H1 (cell line): ENCODE results near the gene BMP2. TPM values are rescaled to one million over a fixed set of nuclear protein-coding genes. Genes with fewer than 3 reads are reported as not detected.
A peak's percentile ranks its signal among the peaks of the same experiment; 100 is the strongest.

Experiments used
- CTCF ChIA-PET: fragments of 300-600 bp; sonication (Branson Sonifier 250); formaldehyde crosslinking; loops from one replicate; lab custom pipeline; 2021; ENCODE audit not compliant: partially characterized antibody; lab: Charles Lee
- POLR2A ChIA-PET: fragments of 300-600 bp; sonication (Branson Sonifier 250); formaldehyde crosslinking; loops from one replicate; lab custom pipeline; 2021; ENCODE audit warnings: inconsistent platforms; ENCODE audit not compliant: partially characterized antibody; lab: Charles Lee
- DNase-seq, 2 experiments: peaks; one replicate each; pipeline versions ENCODE4 v3.0.0 to v3.0.0-alpha.2; 2010 to 2022; ENCODE audit warnings: low spot score in 2 of 2, low read depth in 1 of 2, mixed read lengths in 1 of 2
- FAIRE-seq: peaks from 2 replicates; lab custom pipeline; 2011; peaks lifted over from hg19 to GRCh38; lab: Jason Lieb, UNC
- H2AFZ ChIP-seq: 2 replicates; pipeline ENCODE4 v1.8.1; 2012; ENCODE audit warnings: low read length, inconsistent platforms
- H2AK5ac ChIP-seq: 2 replicates; pipeline ENCODE4 v1.6.1; 2013; ENCODE audit warnings: low read depth, low read length
- H2BK120ac ChIP-seq: replicated peaks from 2 replicates; pipeline ENCODE3; 2013; ENCODE audit warnings: low read depth, low read length, inconsistent platforms
- H2BK12ac ChIP-seq: 2 replicates; pipeline ENCODE4 v1.6.1; 2013; ENCODE audit warnings: low read depth, low read length
- H2BK15ac ChIP-seq: 2 replicates; pipeline ENCODE4 v1.6.1; 2013; ENCODE audit warnings: low read length
- H2BK20ac ChIP-seq: 2 replicates; pipeline ENCODE4 v1.6.1; 2013; ENCODE audit warnings: low read length
- H2BK5ac ChIP-seq: 2 replicates; pipeline ENCODE4 v1.6.1; 2013; ENCODE audit warnings: low read depth, low read length
- H3K14ac ChIP-seq: 2 replicates; pipeline ENCODE4 v1.6.1; 2013; ENCODE audit warnings: inconsistent platforms; ENCODE audit not compliant: insufficient read length
- H3K18ac ChIP-seq: 2 replicates; pipeline ENCODE4 v1.6.1; 2013; ENCODE audit warnings: low read length; ENCODE audit errors: extremely low read depth
- H3K23ac ChIP-seq: 2 replicates; pipeline ENCODE4 v1.6.1; 2013; ENCODE audit warnings: inconsistent platforms; ENCODE audit not compliant: insufficient read length
- H3K23me2 ChIP-seq: 2 replicates; pipeline ENCODE4 v1.6.1; 2013; ENCODE audit warnings: low read depth, low read length
- H3K27ac ChIP-seq: 2 replicates; pipeline ENCODE4 v1.6.1; 2011; ENCODE audit warnings: low read depth, low read length, inconsistent platforms
- H3K27me3 ChIP-seq, 4 experiments: replicated peaks in 1 of 4; 1 replicate in 1 of 4; 2 replicates in 3 of 4; pipeline versions ENCODE4 v1.6.1 to v1.8.1; 2011 to 2013; ENCODE audit warnings: low read length in 3 of 4, mild to moderate bottlenecking in 3 of 4, inconsistent platforms in 2 of 4, mixed read lengths in 2 of 4, moderate library complexity in 1 of 4; ENCODE audit not compliant: control insufficient read depth in 3 of 4, insufficient read depth in 3 of 4; ENCODE audit errors: extremely low read depth in 1 of 4
- H3K36me3 ChIP-seq, 4 experiments: 2 replicates each; pipeline versions ENCODE4 v1.6.1 to v1.8.1; 2011 to 2013; ENCODE audit warnings: mild to moderate bottlenecking in 4 of 4, low read length in 3 of 4, moderate library complexity in 2 of 4, control low read depth in 1 of 4, inconsistent platforms in 1 of 4; ENCODE audit not compliant: insufficient read depth in 4 of 4, control insufficient read depth in 2 of 4
- H3K4ac ChIP-seq: replicated peaks from 2 replicates; pipeline ENCODE3; 2013; ENCODE audit warnings: low read length, low read depth, mixed read lengths, inconsistent platforms; ENCODE audit not compliant: insufficient read length
- H3K4me1 ChIP-seq, 4 experiments: replicated peaks in 1 of 4; 1 replicate in 1 of 4; 2 replicates in 3 of 4; pipeline versions ENCODE4 v1.6.1 to v1.8.1; 2011 to 2013; ENCODE audit warnings: low read length in 3 of 4, inconsistent platforms in 2 of 4, mixed read lengths in 1 of 4; ENCODE audit not compliant: insufficient read depth in 4 of 4, control insufficient read depth in 3 of 4
- H3K4me2 ChIP-seq, 2 experiments: 2 replicates each; pipeline versions ENCODE4 v1.6.1 to v1.8.1; 2011 to 2013; ENCODE audit warnings: low read depth in 2 of 2, low read length in 2 of 2, control low read depth in 1 of 2, inconsistent platforms in 1 of 2, mild to moderate bottlenecking in 1 of 2; ENCODE audit not compliant: insufficient read depth in 1 of 2
- H3K4me3 ChIP-seq, 4 experiments: fragments of 200-600, 300-600 bp in 1 of 4; sonication (generic), shearing (Covaris generic), sonication (Bioruptor Twin) in 1 of 4; 2 replicates each; pipeline versions ENCODE4 v1.5.1 to v1.8.1; 2011 to 2016; ENCODE audit warnings: low read length in 4 of 4, low read depth in 3 of 4, control low read depth in 2 of 4, inconsistent platforms in 2 of 4, mild to moderate bottlenecking in 2 of 4, mixed read lengths in 1 of 4, moderate library complexity in 1 of 4; ENCODE audit not compliant: insufficient read depth in 2 of 4; ENCODE audit errors: extremely low read depth in 1 of 4
- H3K56ac ChIP-seq: replicated peaks from 2 replicates; pipeline ENCODE3; 2013; ENCODE audit warnings: low read depth, mild to moderate bottlenecking, mixed read lengths, low read length, inconsistent platforms; ENCODE audit not compliant: insufficient read length
- H3K79me1 ChIP-seq: 2 replicates; pipeline ENCODE4 v1.6.1; 2013; ENCODE audit warnings: low read depth, low read length, control low read depth
- H3K79me2 ChIP-seq, 2 experiments: 2 replicates each; pipeline versions ENCODE4 v1.6.1 to v1.8.1; 2012 to 2013; ENCODE audit warnings: low read length in 2 of 2, mild to moderate bottlenecking in 2 of 2, inconsistent platforms in 1 of 2; ENCODE audit not compliant: insufficient read depth in 2 of 2, control insufficient read depth in 1 of 2
- H3K9ac ChIP-seq, 4 experiments: replicated peaks in 1 of 4; 1 replicate in 1 of 4; 2 replicates in 3 of 4; pipeline versions ENCODE4 v1.6.1 to v1.8.1; 2011 to 2013; ENCODE audit warnings: low read depth in 3 of 4, low read length in 3 of 4, control low read depth in 2 of 4, mild to moderate bottlenecking in 2 of 4, moderate library complexity in 2 of 4, inconsistent platforms in 1 of 4; ENCODE audit errors: extremely low read depth in 1 of 4
- H3K9me3 ChIP-seq, 2 experiments: 2 replicates each; pipeline versions ENCODE4 v1.6.1 to v1.8.1; 2012 to 2013; ENCODE audit warnings: mild to moderate bottlenecking in 2 of 2, moderate library complexity in 2 of 2, control low read depth in 1 of 2, inconsistent platforms in 1 of 2, low read depth in 1 of 2, low read length in 1 of 2, mixed read lengths in 1 of 2; ENCODE audit not compliant: insufficient read depth in 2 of 2
- H4K20me1 ChIP-seq, 2 experiments: replicated peaks in 1 of 2; 2 replicates each; pipeline versions ENCODE3 to v1.8.1; 2011 to 2013; ENCODE audit warnings: inconsistent platforms in 2 of 2, low read length in 2 of 2, mild to moderate bottlenecking in 1 of 2; ENCODE audit not compliant: insufficient read depth in 2 of 2, control insufficient read depth in 1 of 2
- H4K5ac ChIP-seq: 2 replicates; pipeline ENCODE4 v1.6.1; 2013; ENCODE audit warnings: low read length, low read depth, mixed read lengths, inconsistent platforms; ENCODE audit not compliant: insufficient read length
- H4K8ac ChIP-seq: 2 replicates; pipeline ENCODE4 v1.8.0; 2013; ENCODE audit warnings: mild to moderate bottlenecking, moderate library complexity, low read length, inconsistent platforms; ENCODE audit not compliant: insufficient read depth; ENCODE audit errors: extremely low read depth
- H4K91ac ChIP-seq: replicated peaks from 2 replicates; pipeline ENCODE3; 2013; ENCODE audit warnings: low read length, mixed read lengths, inconsistent platforms; ENCODE audit not compliant: insufficient read length
- CHD1 ChIP-seq: IDR thresholded peaks from 2 replicates; pipeline ENCODE4 v1.6.1; 2012; ENCODE audit warnings: low read depth, low read length, improper control_type of control experiment
- JUND ChIP-seq: IDR thresholded peaks from 2 replicates; pipeline ENCODE4 v1.6.1; 2011; ENCODE audit warnings: mild to moderate bottlenecking, improper control_type of control experiment, low read length
- KDM4A ChIP-seq: IDR thresholded peaks from one replicate; pipeline ENCODE4 v1.7.1; 2012; ENCODE audit warnings: low read depth, mild to moderate bottlenecking, moderate library complexity, low read length, inconsistent platforms; ENCODE audit not compliant: severe bottlenecking
- KDM5A ChIP-seq: fragments of 200-600 bp; IDR thresholded peaks from 2 replicates; pipeline ENCODE4 v1.7.1; 2012; ENCODE audit warnings: mild to moderate bottlenecking, low read length, inconsistent platforms, mixed read lengths
- POLR2A ChIP-seq, 2 experiments: IDR thresholded peaks; 1 replicate in 1 of 2; 2 replicates in 1 of 2; pipeline ENCODE4 v1.6.1; 2011; ENCODE audit warnings: low read depth in 2 of 2, low read length in 2 of 2, mild to moderate bottlenecking in 2 of 2; ENCODE audit errors: control extremely low read depth in 1 of 2
- POLR2AphosphoS5 ChIP-seq: IDR thresholded peaks from 2 replicates; pipeline ENCODE4 v1.6.1; 2011; ENCODE audit warnings: low read depth, low read length
- SIX5 ChIP-seq: IDR thresholded peaks from 2 replicates; pipeline ENCODE4 v1.6.1; 2011; ENCODE audit warnings: mild to moderate bottlenecking, low read depth, low read length
- SRF ChIP-seq: IDR thresholded peaks from 2 replicates; pipeline ENCODE4 v1.6.1; 2011; ENCODE audit warnings: mild to moderate bottlenecking, low read depth, low read length, moderate library complexity
- YY1 ChIP-seq: IDR thresholded peaks from 2 replicates; pipeline ENCODE4 v1.6.1; 2011; ENCODE audit warnings: low read depth, mild to moderate bottlenecking, low read length
- WGBS, 2 experiments: shearing (Covaris generic) in 1 of 2; methylation state at CpG; one replicate each; pipeline versions ENCODE4 v1.1.6 to v1.1.7; 2013 to 2015; ENCODE audit warnings: low lambda C conversion rate in 2 of 2, mixed read lengths in 2 of 2, inconsistent platforms in 1 of 2, low coverage in 1 of 2, missing lambda C conversion rate in 1 of 2; ENCODE audit not compliant: insufficient replicate concordance in 2 of 2, insufficient coverage in 1 of 2, insufficient read length in 1 of 2; ENCODE audit errors: extremely low coverage in 1 of 2, missing lambda C conversion rate in 1 of 2; 5-methylcytosine and 5-hydroxymethylcytosine counted together
- polyA plus RNA-seq, 7 experiments: library from polyadenylated mRNA; depleted of rRNA in 3 of 7; stranded (reverse) in 5 of 7; unstranded in 2 of 7; fragments of >200 nt in 5 of 7; fragments of 200-250 nt in 2 of 7; gene quantifications; 1 replicate in 5 of 7; 2 replicates in 1 of 7; 4 replicates in 1 of 7; pipeline versions ENCODE4 v1.2.1 to v1.2.3, GENCODE V29; 2011 to 2013; ENCODE audit warnings: missing spikeins in 2 of 7, mixed read lengths in 2 of 7
- total RNA-seq: library from RNA; stranded (reverse); fragmentation: NEBNext Ultra II Directional; extraction: Animal tissue kit (Norgen Biotek cat#: 25700); gene quantifications from 2 replicates; pipeline ENCODE4 v1.2.1, GENCODE V29; 2021

The BMP2 gene
- total and polyA plus RNA-seq, 2 of the 8 experiments (the other 6 are each of a cell fraction or from before 2014, with no cell fraction given): 1.8 to 3.6 TPM

GRCh38 chr20:6770786-6771100, 3.3 kb downstream of the BMP2 start:
- DNase-seq (no peak), FAIRE-seq (no peak)
- Histone ChIP-seq H2BK120ac (no peak overlapping the region), H3K4me3 (peak overlapping the region; percentile 55 to 79 (median 72); a peak in 6 of 8 replicates), H3K27ac (no peak overlapping the region), H3K27me3 (peaks cover 3 to 36% (median 26%) of the 10 kb centered on the region in 4 experiments), H2AK5ac (no peak overlapping the region), H3K79me2 (peaks cover 0 to 15% of the 10 kb centered on the region in 2 experiments; a peak in 2 of 4 replicates), H2BK15ac (no peak overlapping the region), H3K14ac (no peak overlapping the region), H3K18ac (peak overlapping the region; percentile 24; the same call in 1 of the 2 replicates), H3K56ac (no peak overlapping the region), H3K9ac (no peak overlapping the region), H4K20me1 (peaks cover 8% of the 10 kb centered on the region in 2 experiments), H2BK5ac (no peak overlapping the region), H3K79me1 (no peaks in the 10 kb centered on the region), H4K5ac (no peak overlapping the region), H3K9me3 (no peaks in the 10 kb centered on the region)
- CTCF ChIA-PET: interaction anchor here (0.7 to 2.5 kb wide), 11 partner anchors 11 to 586 kb away, joined by 3 to 11 read pairs (median 4); no protein-coding TSS in a partner anchor
- POLR2A ChIA-PET: no interaction called here
- 38% methylated on average over 3 of the region's 3 CpGs; no CpG with 5 or more reads in 1 of the 2 experiments for WGBS, 2 experiments
- TF ChIP-seq KDM5A: no peak
- no peak for TF ChIP-seq CHD1
- TF ChIP-seq YY1: no peak
- no peak for TF ChIP-seq KDM4A
- TF ChIP-seq SRF: no peak
- TF ChIP-seq SIX5: no peak
- no peak for TF ChIP-seq POLR2AphosphoS5
- no peak for TF ChIP-seq POLR2A (IDR thresholded peaks at IDR 0.05; ENCODE audit: control extremely low read depth in 1 of 2, low read depth in 2 of 2, low read length in 2 of 2)
- TF ChIP-seq JUND: no peak
- TF ChIP-seq, all 59 proteins: peak for 0
- Histone ChIP-seq H3K4me2 (peak overlapping the region; percentile 89 to 99), H4K91ac (no peak overlapping the region), H2AFZ (no peak overlapping the region; the same call in 1 of the 2 replicates), H3K23me2 (peaks cover 22% of the 10 kb centered on the region), H4K8ac (no peak overlapping the region), H3K36me3 (peaks cover 0 to 10% (median 0%) of the 10 kb centered on the region in 4 experiments; a peak in 2 of 8 replicates), H3K23ac (no peak overlapping the region), H3K4ac (no peak overlapping the region), H2BK12ac (no peak overlapping the region), H3K4me1 (peaks cover 3 to 6% (median 5%) of the 10 kb centered on the region in 4 experiments; a peak in 5 of 7 replicates), H2BK20ac (no peak overlapping the region)
